HepG2 (cell line): ENCODE data around the gene C2. TPM values are rescaled to one million over a fixed set of nuclear protein-coding genes. Genes with fewer than 3 reads are reported as not detected.

ENCODE experiments used
- FOSL1 ChIP-seq: sonication (generic); formaldehyde crosslinking; IDR thresholded peaks from 2 replicates; pipeline ENCODE4 v1.9.0; 2021; ENCODE audit warnings: missing genetic modification reagents, borderline replicate concordance
- GABPB1 ChIP-seq: IDR thresholded peaks from 2 replicates; pipeline ENCODE4 v1.6.1; 2016; ENCODE audit warnings: mild to moderate bottlenecking, missing genetic modification reagents, moderate library complexity, missing compliant biosample characterization
- HNRNPL ChIP-seq: fragments of 200-400 bp; formaldehyde crosslinking; IDR thresholded peaks from 2 replicates; pipeline ENCODE4 v1.6.1; 2017; ENCODE audit warnings: mild to moderate bottlenecking, low read depth, low read length
- IRX3 ChIP-seq: sonication (generic); formaldehyde crosslinking; IDR thresholded peaks from 2 replicates; pipeline ENCODE4 v1.8.1; 2023; ENCODE audit warnings: mild to moderate bottlenecking, low read depth, missing genetic modification reagents, borderline replicate concordance
- KDM4B ChIP-seq: sonication (generic); formaldehyde crosslinking; IDR thresholded peaks from 2 replicates; pipeline ENCODE4 v1.4.0; 2020; ENCODE audit warnings: missing genetic modification reagents
- KLF16 ChIP-seq, 2 experiments: sonication (generic) in 1 of 2; formaldehyde crosslinking in 1 of 2; IDR thresholded peaks; 2 replicates each; pipeline versions ENCODE4 v1.6.1 to v1.8.0; 2016 to 2023; ENCODE audit warnings: missing genetic modification reagents in 2 of 2, missing compliant biosample characterization in 1 of 2
- MAZ ChIP-seq, 2 experiments: sonication (generic) in 1 of 2; formaldehyde crosslinking in 1 of 2; IDR thresholded peaks; 2 replicates each; pipeline versions ENCODE4 v1.5.0 to v1.6.1; 2012 to 2020; ENCODE audit warnings: low read depth in 2 of 2, mild to moderate bottlenecking in 2 of 2, borderline replicate concordance in 1 of 2, improper control_type of control experiment in 1 of 2, low read length in 1 of 2, missing genetic modification reagents in 1 of 2, moderate library complexity in 1 of 2
- MED13 ChIP-seq: sonication (generic); formaldehyde crosslinking; IDR thresholded peaks from 2 replicates; pipeline ENCODE4 v1.5.0; 2020; ENCODE audit warnings: missing genetic modification reagents
- NFYC ChIP-seq: IDR thresholded peaks from 2 replicates; pipeline ENCODE4 v1.6.1; 2016; ENCODE audit warnings: missing genetic modification reagents, missing compliant biosample characterization
- RAD21 ChIP-seq: fragments of 450-650 bp; formaldehyde crosslinking; IDR thresholded peaks from 2 replicates; pipeline ENCODE4 v1.5.0; 2020; ENCODE audit warnings: mild to moderate bottlenecking
- RBM22 ChIP-seq: fragments of 200-400 bp; formaldehyde crosslinking; optimal IDR thresholded peaks from 2 replicates; pipeline ENCODE3; 2017; ENCODE audit warnings: mild to moderate bottlenecking, low read length, moderate library complexity
- SRSF1 ChIP-seq: fragments of 200-400 bp; formaldehyde crosslinking; optimal IDR thresholded peaks from 2 replicates; pipeline ENCODE3; 2017; ENCODE audit warnings: mild to moderate bottlenecking, low read depth, low read length, moderate library complexity
- TBX3 ChIP-seq: fragments of 450-650 bp; IDR thresholded peaks from 2 replicates; pipeline ENCODE4 v1.6.1; 2017; ENCODE audit warnings: antibody characterized with exemption, mild to moderate bottlenecking, inconsistent platforms, borderline replicate concordance
- U2AF2 ChIP-seq: fragments of 200-400 bp; formaldehyde crosslinking; IDR thresholded peaks from 2 replicates; pipeline ENCODE4 v1.6.1; 2017; ENCODE audit warnings: low read depth, mild to moderate bottlenecking, low read length
- ZFP82 ChIP-seq: sonication (generic); formaldehyde crosslinking; IDR thresholded peaks from 2 replicates; pipeline ENCODE4 v1.5.1; 2020; ENCODE audit warnings: mild to moderate bottlenecking, missing genetic modification reagents, borderline replicate concordance
- ZFX ChIP-seq: sonication (generic); formaldehyde crosslinking; IDR thresholded peaks from 2 replicates; pipeline ENCODE4 v1.4.0; 2020; ENCODE audit warnings: mild to moderate bottlenecking, low read depth, missing genetic modification reagents, moderate library complexity
- ZNF12 ChIP-seq: sonication (generic); formaldehyde crosslinking; IDR thresholded peaks from 2 replicates; pipeline ENCODE4 v1.5.0; 2020; ENCODE audit warnings: missing genetic modification reagents
- ZNF17 ChIP-seq: sonication (generic); formaldehyde crosslinking; IDR thresholded peaks from 2 replicates; pipeline ENCODE4 v1.5.0; 2020; ENCODE audit warnings: mild to moderate bottlenecking, missing genetic modification reagents
- ZNF350 ChIP-seq: sonication (generic); formaldehyde crosslinking; IDR thresholded peaks from 2 replicates; pipeline ENCODE4 v1.4.0; 2020; ENCODE audit warnings: mild to moderate bottlenecking, low read depth, missing genetic modification reagents, borderline replicate concordance
- ZNF564 ChIP-seq: sonication (generic); formaldehyde crosslinking; IDR thresholded peaks from 2 replicates; pipeline ENCODE4 v1.8.1; 2023; ENCODE audit warnings: mild to moderate bottlenecking, missing genetic modification reagents
- ZNF660 ChIP-seq: sonication (generic); formaldehyde crosslinking; IDR thresholded peaks from 2 replicates; pipeline ENCODE4 v1.5.1; 2020; ENCODE audit warnings: mild to moderate bottlenecking, low read depth, missing genetic modification reagents, borderline replicate concordance
- polyA plus RNA-seq, 8 experiments: library from polyadenylated mRNA; depleted of rRNA in 3 of 8; stranded (reverse) in 7 of 8; unstranded in 1 of 8; fragments of >200 nt; fragmentation: Illumina TruSeq in 4 of 8; extraction: Trizol in 4 of 8; gene quantifications; 2 replicates each; pipeline versions ENCODE4 v1.2.1 to v1.2.3, GENCODE V29; 2011 to 2016; ENCODE audit warnings: low read depth in 4 of 8, missing spikeins in 1 of 8, mixed read lengths in 1 of 8; ENCODE audit not compliant: insufficient read depth in 1 of 8
- total RNA-seq, 5 experiments: library from RNA; depleted of rRNA; stranded (reverse); fragments of >200 nt; fragmentation: Illumina TruSeq; extraction: Trizol; gene quantifications; 2 replicates each; pipeline ENCODE4 v1.2.3, GENCODE V29; 2016; ENCODE audit warnings: low read depth in 1 of 5
- TF ChIP-seq, protein P1 (sequence below): sonication (generic); formaldehyde crosslinking; IDR thresholded peaks from 2 replicates; pipeline ENCODE4 v1.8.0; 2022; ENCODE audit warnings: missing genetic modification reagents, mild to moderate bottlenecking, moderate library complexity, borderline replicate concordance
- TF ChIP-seq, protein P2 (sequence below): sonication (generic); formaldehyde crosslinking; IDR thresholded peaks from 2 replicates; pipeline ENCODE4 v1.4.0; 2020; ENCODE audit warnings: missing genetic modification reagents

C2 gene
- total and polyA plus RNA-seq, 2 of the 13 experiments (the other 11 are each of a cell fraction or from before 2014, with no cell fraction given), result 165 to 307 TPM

DNA sequence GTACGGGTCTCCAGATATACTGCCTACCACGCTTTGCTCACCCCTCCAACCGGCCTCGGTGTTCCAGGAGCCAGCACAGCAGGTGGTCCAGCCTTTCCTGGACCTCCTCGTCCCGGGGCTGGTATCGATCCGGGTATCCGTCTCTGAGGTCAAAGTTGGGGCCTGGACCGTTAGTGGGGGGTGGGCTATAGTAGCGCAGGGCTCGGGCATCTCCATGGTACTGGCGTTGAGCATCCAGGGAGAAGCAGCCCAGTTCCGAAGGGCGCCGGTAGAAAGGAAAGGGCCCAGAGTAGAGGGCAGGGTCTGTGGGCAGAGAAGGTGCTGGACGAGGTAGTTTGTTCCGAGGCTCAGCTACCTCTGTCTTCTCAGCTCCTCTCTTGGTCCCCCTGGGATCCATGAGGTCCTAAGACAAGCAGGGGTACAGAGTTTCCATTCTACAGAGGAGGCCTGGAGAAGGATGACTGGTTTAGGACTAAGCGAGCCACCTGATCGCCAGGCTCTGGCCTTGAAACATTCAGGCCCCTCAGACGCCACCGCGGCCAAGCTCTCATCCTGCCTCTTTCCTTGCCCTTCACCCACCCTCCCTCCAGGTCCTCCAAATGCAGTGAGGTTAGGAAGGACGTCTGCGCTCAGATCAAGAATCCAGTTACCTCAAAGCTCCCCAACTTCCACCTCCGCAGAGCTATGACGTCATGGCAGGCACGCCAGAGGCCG is 43.9 kb downstream of the C2 start (continued):
- TF ChIP-seq ZNF350 (CRISPR knock-in tag) (no peak), ZFX (CRISPR knock-in tag) (no peak), NFYC (CRISPR knock-in tag) (no peak), MED13 (CRISPR knock-in tag) (no peak; the same call in 1 of the 2 replicates), ZFP82 (no peak; the same call in 1 of the 2 replicates), TBX3 (no peak), HNRNPL (no peak), FOSL1 (CRISPR knock-in tag) (no peak), GABPB1 (no peak), MAZ (IDR thresholded peaks at IDR 0.05; ENCODE audit: borderline replicate concordance, low read depth, low read length) (no peak), MAZ (CRISPR knock-in tag; IDR thresholded peaks at IDR 0.05; ENCODE audit: low read depth) (no peak), RAD21 (CRISPR knock-in tag) (no peak), RBM22 (peak; percentile 45), ZNF564 (no peak; the same call in 1 of the 2 replicates), U2AF2 (no peak), IRX3 (CRISPR knock-in tag) (no peak), KLF16 (CRISPR knock-in tag; IDR thresholded peaks at IDR 0.05) (no peak), SRSF1 (peak; percentile 9), KDM4B (CRISPR knock-in tag) (no peak), ZNF660 (CRISPR knock-in tag) (no peak), ZNF17 (CRISPR knock-in tag) (no peak), ZNF12 (CRISPR knock-in tag) (no peak)
- TF ChIP-seq, protein P1, sequence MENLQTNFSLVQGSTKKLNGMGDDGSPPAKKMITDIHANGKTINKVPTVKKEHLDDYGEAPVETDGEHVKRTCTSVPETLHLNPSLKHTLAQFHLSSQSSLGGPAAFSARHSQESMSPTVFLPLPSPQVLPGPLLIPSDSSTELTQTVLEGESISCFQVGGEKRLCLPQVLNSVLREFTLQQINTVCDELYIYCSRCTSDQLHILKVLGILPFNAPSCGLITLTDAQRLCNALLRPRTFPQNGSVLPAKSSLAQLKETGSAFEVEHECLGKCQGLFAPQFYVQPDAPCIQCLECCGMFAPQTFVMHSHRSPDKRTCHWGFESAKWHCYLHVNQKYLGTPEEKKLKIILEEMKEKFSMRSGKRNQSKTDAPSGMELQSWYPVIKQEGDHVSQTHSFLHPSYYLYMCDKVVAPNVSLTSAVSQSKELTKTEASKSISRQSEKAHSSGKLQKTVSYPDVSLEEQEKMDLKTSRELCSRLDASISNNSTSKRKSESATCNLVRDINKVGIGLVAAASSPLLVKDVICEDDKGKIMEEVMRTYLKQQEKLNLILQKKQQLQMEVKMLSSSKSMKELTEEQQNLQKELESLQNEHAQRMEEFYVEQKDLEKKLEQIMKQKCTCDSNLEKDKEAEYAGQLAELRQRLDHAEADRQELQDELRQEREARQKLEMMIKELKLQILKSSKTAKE, result no peak
- TF ChIP-seq, protein P2, sequence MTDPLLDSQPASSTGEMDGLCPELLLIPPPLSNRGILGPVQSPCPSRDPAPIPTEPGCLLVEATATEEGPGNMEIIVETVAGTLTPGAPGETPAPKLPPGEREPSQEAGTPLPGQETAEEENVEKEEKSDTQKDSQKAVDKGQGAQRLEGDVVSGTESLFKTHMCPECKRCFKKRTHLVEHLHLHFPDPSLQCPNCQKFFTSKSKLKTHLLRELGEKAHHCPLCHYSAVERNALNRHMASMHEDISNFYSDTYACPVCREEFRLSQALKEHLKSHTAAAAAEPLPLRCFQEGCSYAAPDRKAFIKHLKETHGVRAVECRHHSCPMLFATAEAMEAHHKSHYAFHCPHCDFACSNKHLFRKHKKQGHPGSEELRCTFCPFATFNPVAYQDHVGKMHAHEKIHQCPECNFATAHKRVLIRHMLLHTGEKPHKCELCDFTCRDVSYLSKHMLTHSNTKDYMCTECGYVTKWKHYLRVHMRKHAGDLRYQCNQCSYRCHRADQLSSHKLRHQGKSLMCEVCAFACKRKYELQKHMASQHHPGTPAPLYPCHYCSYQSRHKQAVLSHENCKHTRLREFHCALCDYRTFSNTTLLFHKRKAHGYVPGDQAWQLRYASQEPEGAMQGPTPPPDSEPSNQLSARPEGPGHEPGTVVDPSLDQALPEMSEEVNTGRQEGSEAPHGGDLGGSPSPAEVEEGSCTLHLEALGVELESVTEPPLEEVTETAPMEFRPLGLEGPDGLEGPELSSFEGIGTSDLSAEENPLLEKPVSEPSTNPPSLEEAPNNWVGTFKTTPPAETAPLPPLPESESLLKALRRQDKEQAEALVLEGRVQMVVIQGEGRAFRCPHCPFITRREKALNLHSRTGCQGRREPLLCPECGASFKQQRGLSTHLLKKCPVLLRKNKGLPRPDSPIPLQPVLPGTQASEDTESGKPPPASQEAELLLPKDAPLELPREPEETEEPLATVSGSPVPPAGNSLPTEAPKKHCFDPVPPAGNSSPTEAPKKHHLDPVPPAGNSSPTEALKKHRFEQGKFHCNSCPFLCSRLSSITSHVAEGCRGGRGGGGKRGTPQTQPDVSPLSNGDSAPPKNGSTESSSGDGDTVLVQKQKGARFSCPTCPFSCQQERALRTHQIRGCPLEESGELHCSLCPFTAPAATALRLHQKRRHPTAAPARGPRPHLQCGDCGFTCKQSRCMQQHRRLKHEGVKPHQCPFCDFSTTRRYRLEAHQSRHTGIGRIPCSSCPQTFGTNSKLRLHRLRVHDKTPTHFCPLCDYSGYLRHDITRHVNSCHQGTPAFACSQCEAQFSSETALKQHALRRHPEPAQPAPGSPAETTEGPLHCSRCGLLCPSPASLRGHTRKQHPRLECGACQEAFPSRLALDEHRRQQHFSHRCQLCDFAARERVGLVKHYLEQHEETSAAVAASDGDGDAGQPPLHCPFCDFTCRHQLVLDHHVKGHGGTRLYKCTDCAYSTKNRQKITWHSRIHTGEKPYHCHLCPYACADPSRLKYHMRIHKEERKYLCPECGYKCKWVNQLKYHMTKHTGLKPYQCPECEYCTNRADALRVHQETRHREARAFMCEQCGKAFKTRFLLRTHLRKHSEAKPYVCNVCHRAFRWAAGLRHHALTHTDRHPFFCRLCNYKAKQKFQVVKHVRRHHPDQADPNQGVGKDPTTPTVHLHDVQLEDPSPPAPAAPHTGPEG (CRISPR knock-in tag), result no peak
